ENCODE measurements around the gene MDM2. TPM values are rescaled to one million over a fixed set of nuclear protein-coding genes. Genes with fewer than 3 reads are reported as not detected.
"Not testable (repeated sequence)": the region's sequence is repeated elsewhere in the genome, so short reads cannot be mapped to it uniquely, and the experiment has no call there.

MDM2 gene
- polyA plus RNA-seq, 10 donors, result 32.3 to 65.6 (median 46.7) TPM

- no peak for DNase-seq
Observed at GRCh38 chr12:68804657-68805591, 3.1 kb upstream of the MDM2 start.

DNA sequence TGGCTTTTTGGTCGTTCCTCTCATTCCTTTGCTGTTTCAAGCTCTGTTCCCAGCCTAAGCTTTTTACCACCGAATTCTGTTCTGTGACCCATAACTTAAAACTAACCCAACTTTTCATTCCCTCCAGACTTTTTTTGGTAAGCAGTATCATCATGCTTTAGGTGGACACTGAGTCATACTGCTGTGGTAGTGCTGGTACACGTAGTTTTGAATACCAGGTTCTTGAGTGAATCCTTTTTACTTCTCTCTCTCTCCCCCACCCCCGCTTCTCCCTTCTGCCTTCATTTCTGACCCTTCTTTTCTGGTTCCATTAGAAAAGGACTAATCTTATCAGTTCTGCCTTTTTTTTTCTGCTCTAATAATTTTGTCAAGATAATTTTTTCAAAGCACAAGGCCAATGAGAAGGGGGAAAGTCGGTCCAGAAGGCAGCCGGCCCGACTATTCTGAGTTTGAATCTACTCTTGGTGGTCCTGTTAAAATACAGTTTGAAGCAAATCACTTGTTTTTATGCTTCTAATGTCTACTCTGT is 2.3 kb upstream of the MDM2 start:
- no peak for DNase-seq

DNA sequence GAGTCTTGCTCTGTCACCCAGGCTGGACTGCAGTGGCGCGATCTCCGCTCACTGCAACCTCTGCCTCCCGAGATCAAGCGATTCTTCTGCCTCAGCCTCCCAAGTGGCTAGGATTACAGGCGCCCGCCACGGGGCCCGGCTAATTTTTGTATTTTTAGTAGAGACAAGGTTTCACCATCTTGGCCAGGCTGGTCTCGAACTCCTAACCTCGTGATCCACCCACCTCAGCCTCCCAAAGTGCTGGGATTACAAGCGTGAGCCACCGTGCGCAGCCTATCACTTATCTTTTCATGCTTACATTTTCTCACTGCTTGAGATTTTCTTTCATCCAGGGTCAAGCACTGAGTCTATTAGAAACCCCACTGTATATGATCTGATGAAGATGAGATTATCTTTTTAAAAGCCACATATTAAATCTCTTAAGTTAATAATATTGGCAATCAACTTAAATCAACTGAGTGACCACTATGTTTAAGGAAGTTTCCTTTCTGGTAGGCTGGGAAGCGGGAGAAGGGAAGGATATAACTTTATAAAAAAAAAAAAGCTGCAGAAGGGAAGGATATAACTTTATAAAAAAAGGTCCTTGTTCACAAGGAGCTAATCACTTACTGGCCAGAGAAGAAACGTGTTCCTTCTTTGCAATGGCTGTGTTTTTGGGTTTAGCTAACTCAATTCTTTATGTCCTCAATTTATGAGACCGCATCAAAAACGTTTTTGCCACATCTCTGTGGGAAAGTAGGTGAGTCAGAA is 1.3 kb upstream of the MDM2 start:
- DNase-seq, result no peak

DNA sequence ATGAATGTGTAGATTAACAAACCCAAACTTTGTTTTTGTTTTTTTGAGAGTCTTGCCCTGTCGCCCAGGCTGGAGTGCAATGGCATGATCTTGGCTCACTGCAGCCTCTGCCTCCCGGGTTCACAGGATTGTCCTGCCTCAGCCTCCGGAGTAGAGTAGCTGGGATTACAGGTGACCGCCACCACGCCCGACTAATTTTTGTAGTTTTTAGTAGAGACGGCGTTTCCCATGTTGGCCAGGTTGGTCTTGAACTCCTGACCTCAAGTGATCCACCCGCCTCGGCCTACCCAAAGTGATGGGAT is 752 bp upstream of the MDM2 start:
- DNase-seq, result not testable (repeated sequence)

DNA sequence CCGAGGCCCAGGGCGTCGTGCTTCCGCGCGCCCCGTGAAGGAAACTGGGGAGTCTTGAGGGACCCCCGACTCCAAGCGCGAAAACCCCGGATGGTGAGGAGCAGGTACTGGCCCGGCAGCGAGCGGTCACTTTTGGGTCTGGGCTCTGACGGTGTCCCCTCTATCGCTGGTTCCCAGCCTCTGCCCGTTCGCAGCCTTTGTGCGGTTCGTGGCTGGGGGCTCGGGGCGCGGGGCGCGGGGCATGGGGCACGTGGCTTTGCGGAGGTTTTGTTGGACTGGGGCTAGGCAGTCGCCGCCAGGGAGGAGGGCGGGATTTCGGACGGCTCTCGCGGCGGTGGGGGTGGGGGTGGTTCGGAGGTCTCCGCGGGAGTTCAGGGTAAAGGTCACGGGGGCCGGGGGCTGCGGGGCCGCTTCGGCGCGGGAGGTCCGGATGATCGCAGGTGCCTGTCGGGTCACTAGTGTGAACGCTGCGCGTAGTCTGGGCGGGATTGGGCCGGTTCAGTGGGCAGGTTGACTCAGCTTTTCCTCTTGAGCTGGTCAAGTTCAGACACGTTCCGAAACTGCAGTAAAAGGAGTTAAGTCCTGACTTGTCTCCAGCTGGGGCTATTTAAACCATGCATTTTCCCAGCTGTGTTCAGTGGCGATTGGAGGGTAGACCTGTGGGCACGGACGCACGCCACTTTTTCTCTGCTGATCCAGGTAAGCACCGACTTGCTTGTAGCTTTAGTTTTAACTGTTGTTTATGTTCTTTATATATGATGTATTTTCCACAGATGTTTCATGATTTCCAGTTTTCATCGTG is 612 bp downstream of the MDM2 start:
- DNase-seq, result peak; percentile 76 to 93 (median 85)

DNA sequence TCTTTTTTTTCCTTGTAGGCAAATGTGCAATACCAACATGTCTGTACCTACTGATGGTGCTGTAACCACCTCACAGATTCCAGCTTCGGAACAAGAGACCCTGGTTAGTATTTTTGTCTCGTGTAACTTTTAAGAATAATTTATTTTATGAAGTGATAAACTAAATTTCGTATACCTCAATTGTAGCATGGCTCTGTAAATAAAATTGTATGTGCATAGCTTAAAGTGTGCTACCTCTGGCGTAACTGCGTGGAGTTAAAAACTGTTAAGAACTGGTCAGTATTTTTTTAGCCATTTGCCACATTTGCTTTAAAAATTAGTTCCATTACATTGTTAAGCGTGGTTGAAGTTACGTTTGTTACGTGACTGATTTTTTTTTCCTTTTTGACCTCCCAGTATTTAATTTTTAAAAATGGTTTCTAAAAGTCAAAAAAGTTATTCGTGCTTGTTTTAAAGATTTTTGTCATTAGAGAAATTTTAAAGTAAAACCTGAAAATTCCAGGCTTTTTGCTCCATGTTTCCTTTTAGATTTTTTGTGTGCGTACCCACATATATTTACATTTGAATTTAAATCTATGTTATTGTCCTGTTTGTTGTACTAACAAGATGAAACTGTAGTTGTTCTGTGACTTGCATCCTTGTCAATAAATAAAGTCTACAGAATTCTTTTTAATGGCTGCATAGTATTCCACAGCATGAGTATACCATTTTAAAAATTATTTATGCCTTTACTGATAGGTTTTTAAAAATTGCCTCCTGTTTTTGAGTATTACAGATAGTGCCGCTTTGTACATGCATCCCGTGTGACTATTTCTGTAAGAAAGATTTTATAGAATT is 1.4 kb downstream of the MDM2 start:
- no peak for DNase-seq

GRCh38 chr12:68810027-68810389 is 2.0 kb downstream of the MDM2 start:
- DNase-seq, result not testable (repeated sequence)

- DNase-seq, result not testable (repeated sequence)
Observed at GRCh38 chr12:68811573-68811972, 3.6 kb downstream of the MDM2 start.

DNA sequence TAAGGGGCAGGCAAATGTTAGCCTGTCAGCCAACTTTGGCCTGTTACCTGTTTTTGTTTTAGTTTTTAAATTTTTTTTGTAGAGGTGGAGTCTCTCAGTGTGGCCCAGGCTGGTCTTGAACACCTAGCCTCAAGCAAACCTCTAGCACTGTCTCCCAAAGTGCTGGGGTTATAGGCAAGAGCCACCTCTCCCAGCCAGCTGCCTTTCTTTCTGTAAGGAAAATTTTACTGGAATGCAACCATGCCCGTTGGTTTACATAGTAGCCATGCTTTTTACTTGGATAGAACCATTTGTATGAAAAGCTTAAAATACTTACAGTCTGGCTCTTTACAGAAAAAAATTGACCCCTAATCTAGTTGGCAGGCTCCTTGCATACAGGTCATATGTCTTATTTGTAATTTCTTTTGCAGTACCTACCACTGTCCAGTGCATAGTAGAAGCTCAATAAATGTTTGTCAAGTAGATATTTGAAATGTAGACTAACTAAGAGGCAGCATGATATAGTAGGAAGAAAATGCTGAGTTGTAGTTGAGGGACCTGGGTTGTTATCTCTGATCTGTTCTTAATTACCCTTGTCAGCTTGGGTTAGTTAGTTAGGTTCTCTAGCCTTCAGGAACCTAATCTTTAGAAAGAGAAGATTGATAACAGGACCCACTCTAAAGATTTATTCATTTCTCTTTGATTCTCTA is 4.7 kb downstream of the MDM2 start:
- no peak for DNase-seq

GRCh38 chr12:68813242-68813593 is 5.2 kb downstream of the MDM2 start:
- DNase-seq, result no peak

DNA sequence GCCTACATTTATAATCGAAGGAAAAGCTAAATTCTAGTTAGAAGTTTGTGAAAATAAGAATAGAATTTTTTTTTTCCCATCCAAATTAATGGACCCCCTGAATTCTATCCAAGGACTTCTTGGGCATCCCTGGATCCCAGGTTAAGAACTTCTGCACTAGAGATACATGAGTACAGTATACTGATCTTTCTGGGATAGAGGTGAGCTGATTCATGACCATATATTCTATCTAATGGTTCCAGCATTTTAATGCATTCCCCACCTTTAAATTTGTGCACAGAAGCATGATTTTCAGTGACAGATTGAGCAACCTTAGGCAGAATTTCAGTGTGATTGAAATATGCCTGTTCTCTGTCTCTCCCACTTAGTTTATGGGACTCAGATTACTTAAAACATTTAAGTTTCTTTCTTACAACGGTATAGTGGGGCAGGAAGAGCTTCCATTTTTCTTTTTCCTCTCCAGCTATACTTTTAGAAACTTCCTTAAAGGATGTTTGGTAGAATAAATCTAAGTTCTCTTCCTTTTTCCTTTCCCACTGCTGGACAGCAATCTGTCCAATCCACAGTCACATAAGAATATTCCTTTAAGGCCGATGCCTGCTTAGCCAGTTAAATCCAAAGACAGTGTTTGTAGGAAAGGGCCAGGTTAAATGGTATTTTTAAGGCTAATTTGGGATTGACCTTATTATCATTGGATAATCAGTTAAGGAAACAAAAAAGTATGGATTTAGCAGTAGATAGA is 6.7 kb downstream of the MDM2 start:
- no peak for DNase-seq

DNA sequence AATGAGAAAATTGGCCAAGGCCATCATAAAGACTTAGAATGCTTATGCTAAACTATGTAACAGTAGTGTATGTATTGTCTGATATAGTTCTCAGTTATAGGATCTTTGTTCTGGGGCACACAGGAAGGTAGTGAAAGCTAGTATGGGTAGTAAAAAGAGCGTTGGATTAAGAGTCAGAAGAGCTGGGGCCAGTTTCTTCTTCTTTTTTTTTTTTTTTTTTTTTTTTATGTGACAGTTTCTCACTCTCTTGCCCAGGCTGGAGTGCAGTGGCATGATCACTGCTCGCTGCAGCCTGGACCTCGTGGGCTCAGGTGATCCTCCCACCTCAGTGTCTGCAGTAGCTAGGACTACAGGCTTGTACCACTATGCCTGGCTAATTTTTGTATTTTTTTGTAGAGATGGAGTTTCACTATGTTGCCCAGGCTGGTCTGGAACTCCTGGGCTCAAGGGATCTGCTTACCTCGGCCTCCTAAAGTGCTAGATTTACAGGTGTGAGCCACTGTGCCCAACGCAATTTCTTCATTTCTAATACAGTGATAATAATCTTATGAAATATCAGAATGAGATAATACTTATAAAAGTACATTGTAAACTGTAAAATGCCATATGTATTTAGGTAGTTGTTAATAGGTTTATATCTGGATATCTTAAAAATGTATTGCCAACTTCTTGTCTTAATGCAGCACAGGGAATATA is 7.4 kb downstream of the MDM2 start:
- DNase-seq, result no peak

GRCh38 chr12:68815928-68816800 is 8.2 kb downstream of the MDM2 start:
- no peak for DNase-seq

GRCh38 chr12:68819481-68819880 is 11.5 kb downstream of the MDM2 start:
- DNase-seq, result not testable (repeated sequence)

DNA sequence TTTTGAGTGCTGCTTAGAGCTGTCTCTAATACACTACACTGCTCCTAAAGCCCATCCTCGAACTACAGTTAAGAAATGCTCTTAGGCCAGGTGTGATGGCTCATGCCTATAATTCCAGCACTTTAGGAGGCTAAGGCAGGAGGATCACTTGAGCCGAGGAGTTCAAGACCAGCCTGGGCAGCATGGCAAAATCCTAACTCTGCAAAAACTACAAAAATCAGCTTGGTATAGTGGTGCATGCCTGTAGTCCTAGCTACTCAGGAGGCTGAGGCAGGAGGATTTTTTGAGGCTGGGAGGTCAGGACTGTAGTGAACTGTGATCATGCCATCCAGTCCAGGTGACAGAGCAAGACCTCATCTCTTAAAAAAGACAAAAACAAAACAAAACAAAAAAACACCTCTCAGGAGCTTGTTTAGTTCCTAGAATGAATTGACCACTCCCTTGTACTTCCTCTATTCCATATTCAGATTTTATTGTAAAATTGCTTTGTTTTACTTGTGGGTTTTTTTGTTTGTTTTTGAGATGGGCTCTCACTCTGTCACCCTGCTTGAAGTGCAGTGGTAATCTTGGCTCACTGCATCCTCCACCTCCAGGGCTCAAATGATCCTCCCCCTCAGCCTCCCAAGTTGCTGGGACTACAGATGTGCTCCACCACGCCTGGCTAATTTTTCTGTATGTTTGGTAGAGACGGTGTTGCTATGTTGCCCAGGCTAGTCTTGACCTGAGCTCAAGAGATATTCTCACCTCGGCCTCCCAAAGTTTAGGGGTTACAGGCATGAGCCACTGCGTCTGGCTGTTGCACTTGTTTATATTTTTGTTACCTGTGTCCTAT is 13.6 kb downstream of the MDM2 start:
- no peak for DNase-seq

DNA sequence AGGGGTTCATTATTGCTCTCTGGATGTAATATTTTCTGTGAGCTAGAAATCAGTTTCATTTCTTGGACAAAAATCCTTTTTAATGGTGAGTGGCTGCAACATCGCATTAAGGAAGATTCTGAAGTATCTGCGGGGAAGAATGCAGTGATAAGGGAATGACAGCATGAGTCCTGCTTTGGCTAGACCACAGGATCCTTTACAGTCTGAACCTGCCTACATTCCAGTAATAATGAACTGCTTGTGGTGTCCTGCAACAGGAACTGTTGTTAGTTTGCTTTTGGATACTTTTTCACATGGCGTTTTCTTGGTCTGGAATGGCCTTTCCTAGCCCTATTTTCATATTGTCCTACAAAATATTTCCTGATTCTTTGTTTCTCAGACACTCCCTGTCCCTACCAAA is 15.7 kb downstream of the MDM2 start:
- no peak for DNase-seq

GRCh38 chr12:68824131-68824530 is 16.2 kb downstream of the MDM2 start:
- no peak for DNase-seq

Data from muscle of back (tissue), 11 donors.